Measurements from ENCODE around the gene PDX1. TPM values are rescaled to one million over a fixed set of nuclear protein-coding genes. Genes with fewer than 3 reads are reported as not detected.

PDX1 gene
- total RNA-seq, 2 experiments from 2014 or later: not detected

DNA sequence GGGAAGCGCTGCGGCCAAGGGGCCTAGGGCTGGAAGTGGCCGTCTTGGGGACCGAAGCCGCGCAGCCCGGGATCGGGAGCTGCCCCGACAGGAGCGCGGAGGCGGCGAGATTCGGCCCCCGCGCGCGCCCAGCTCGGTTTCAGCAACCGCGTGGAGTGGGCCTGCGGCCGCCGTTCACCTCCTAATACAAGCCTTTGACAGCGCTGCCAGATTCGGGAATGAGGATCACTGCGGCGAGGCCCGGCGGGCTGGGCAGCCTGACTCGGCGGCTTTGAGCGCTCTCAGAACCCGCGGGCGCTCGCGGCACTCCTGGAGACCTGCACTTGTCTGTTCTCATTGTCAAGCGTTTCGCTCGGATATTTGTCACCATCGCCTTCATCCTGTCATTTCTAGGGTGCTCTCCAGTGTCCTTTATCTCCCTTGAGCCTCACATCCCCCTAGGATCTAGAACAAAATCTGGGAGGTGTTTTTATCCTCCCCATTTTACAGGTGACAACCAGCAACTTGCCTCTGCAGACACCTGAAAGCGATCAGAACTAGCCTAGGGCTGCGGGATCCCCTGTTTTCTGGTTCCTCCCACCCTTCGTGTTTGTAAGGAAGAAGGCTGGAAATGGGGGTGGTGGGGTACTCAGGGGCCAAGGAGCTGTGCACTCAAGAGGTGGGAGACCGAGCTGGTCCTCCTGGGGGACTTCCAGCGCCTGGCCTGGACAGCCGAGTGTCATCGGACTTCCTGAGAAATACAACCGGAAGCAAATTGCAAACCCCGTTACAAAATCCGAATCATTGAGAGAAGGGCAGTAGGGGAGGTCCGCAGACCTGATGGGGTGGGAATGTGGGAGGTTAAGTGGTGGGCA is 50.8 kb downstream of the PDX1 start:
- H3K27ac ChIP-seq (ENCODE audit: low read depth, low read length, poor library complexity, severe bottlenecking): no peak overlapping the region
- ChIA-PET POLR2A (no interaction called here), CTCF (ENCODE audit: unreplicated experiment) (no interaction called here)
- no peak for DNase-seq (ENCODE audit: low spot score)
- H3K9me2 ChIP-seq (ENCODE audit: insufficient read depth, low read length): no peaks in the 10 kb centered on the region
- no peak overlapping the region for H2AFZ ChIP-seq (ENCODE audit: low read length)
- H4K20me1 ChIP-seq (ENCODE audit: insufficient read depth, low read length): no peaks in the 10 kb centered on the region
- H3K4me3 ChIP-seq (ENCODE audit: low read depth, low read length, poor library complexity, severe bottlenecking): no peak overlapping the region
- H3K79me2 ChIP-seq (ENCODE audit: insufficient read depth, low read depth, low read length): no peaks in the 10 kb centered on the region
- no peak overlapping the region for H3K4me2 ChIP-seq (ENCODE audit: low read length)
- BruUV-seq (replicated peaks): no TSS peak
- TF ChIP-seq, protein P1, sequence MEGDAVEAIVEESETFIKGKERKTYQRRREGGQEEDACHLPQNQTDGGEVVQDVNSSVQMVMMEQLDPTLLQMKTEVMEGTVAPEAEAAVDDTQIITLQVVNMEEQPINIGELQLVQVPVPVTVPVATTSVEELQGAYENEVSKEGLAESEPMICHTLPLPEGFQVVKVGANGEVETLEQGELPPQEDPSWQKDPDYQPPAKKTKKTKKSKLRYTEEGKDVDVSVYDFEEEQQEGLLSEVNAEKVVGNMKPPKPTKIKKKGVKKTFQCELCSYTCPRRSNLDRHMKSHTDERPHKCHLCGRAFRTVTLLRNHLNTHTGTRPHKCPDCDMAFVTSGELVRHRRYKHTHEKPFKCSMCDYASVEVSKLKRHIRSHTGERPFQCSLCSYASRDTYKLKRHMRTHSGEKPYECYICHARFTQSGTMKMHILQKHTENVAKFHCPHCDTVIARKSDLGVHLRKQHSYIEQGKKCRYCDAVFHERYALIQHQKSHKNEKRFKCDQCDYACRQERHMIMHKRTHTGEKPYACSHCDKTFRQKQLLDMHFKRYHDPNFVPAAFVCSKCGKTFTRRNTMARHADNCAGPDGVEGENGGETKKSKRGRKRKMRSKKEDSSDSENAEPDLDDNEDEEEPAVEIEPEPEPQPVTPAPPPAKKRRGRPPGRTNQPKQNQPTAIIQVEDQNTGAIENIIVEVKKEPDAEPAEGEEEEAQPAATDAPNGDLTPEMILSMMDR (conservative IDR thresholded peaks at IDR 0.05; ENCODE audit: low read length): no peak
- TF ChIP-seq EZH2phosphoT487 (IDR thresholded peaks at IDR 0.05; ENCODE audit: borderline replicate concordance, low read depth, low read length): no peak
- H3K36me3 ChIP-seq (ENCODE audit: insufficient read depth, low read length): no peaks in the 10 kb centered on the region
- H3K9me3 ChIP-seq (ENCODE audit: low read length): no peaks in the 10 kb centered on the region
- intact Hi-C loops (cut with micrococcal nuclease; ENCODE audit: unreplicated experiment): no loop called here
- H3K4me1 ChIP-seq (ENCODE audit: insufficient read depth, low read length, poor library complexity, severe bottlenecking): no peaks in the 10 kb centered on the region

DNA sequence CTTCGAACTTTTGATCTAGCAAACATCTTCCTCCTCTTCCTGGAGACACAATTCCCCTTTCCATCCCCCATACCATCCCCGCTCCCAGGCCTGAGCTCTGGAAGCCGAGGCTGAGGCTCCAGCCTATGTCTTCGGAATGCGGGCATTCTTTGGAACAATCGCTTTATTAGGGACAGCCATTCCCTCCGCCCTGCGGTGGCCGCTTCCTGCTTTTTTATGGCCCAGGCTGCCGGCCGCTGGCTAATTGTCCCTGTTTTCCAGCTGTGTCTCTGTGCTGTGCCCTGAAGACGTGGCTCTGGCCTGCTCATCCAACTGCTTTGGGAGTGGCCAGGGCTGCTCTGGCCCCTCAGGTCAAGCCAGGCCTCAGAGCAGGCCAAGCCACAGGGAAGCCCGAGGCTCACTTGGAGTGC is 51.4 kb downstream of the PDX1 start:
- Histone ChIP-seq H3K4me3 (ENCODE audit: low read depth, low read length, poor library complexity, severe bottlenecking) (no peak overlapping the region), H4K20me1 (ENCODE audit: insufficient read depth, low read length) (no peaks in the 10 kb centered on the region), H3K4me2 (ENCODE audit: low read length) (no peak overlapping the region), H3K27ac (ENCODE audit: low read depth, low read length, poor library complexity, severe bottlenecking) (no peak overlapping the region), H3K79me2 (ENCODE audit: insufficient read depth, low read depth, low read length) (no peaks in the 10 kb centered on the region), H3K36me3 (ENCODE audit: insufficient read depth, low read length) (no peaks in the 10 kb centered on the region), H3K9me3 (ENCODE audit: low read length) (no peaks in the 10 kb centered on the region), H3K9me2 (ENCODE audit: insufficient read depth, low read length) (no peaks in the 10 kb centered on the region), H2AFZ (ENCODE audit: low read length) (no peak overlapping the region), H3K4me1 (ENCODE audit: insufficient read depth, low read length, poor library complexity, severe bottlenecking) (no peaks in the 10 kb centered on the region)
- intact Hi-C loops (cut with micrococcal nuclease; ENCODE audit: unreplicated experiment): no loop called here
- TF ChIP-seq, protein P1 (conservative IDR thresholded peaks at IDR 0.05; ENCODE audit: low read length): no peak
- no peak for TF ChIP-seq EZH2phosphoT487 (IDR thresholded peaks at IDR 0.05; ENCODE audit: borderline replicate concordance, low read depth, low read length)
- BruUV-seq (replicated peaks): no TSS peak
- DNase-seq (ENCODE audit: low spot score): no peak
- ChIA-PET CTCF (ENCODE audit: unreplicated experiment) (no interaction called here), POLR2A (no interaction called here)

DNA sequence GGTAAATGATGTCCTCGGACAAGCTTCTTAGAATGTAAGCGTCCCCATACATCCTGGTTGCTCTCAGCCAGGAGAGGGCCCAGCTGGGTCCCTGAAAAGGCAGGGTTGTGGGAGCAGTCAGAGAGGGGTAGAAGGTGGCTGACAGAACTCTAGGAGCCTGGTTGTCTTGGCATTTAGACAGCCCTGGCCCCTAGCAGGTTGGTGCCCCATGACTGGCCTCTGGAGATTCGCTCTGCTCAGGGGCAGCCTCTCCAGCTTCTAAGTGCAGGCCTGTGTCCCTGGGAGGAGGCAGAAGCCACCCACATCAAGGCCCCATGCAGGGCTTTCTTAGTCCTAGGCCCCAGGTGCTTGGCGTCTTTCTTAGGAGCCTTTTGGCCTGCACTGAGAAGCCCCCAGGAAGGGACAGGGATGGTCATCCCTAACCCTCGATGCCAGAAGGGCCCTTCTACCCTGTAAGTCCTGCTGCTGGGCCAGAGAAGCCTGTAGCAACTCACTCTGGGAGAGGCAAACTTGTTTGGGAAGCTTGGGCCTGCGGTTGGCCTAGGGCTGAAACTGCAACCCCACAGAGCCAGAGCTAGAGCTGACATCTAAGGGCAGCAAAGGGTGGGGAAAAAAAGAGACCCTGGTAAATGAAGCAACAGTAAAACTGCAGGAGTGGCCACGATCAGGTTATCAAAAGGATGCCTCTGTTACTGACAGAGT is 52.1 kb downstream of the PDX1 start:
- Histone ChIP-seq H3K36me3 (ENCODE audit: insufficient read depth, low read length) (no peaks in the 10 kb centered on the region), H3K27ac (ENCODE audit: low read depth, low read length, poor library complexity, severe bottlenecking) (no peak overlapping the region), H3K79me2 (ENCODE audit: insufficient read depth, low read depth, low read length) (no peaks in the 10 kb centered on the region), H4K20me1 (ENCODE audit: insufficient read depth, low read length) (no peaks in the 10 kb centered on the region), H3K4me3 (ENCODE audit: low read depth, low read length, poor library complexity, severe bottlenecking) (no peak overlapping the region), H3K9me3 (ENCODE audit: low read length) (no peaks in the 10 kb centered on the region), H3K4me2 (ENCODE audit: low read length) (no peak overlapping the region), H3K4me1 (ENCODE audit: insufficient read depth, low read length, poor library complexity, severe bottlenecking) (no peaks in the 10 kb centered on the region), H2AFZ (ENCODE audit: low read length) (no peak overlapping the region), H3K9me2 (ENCODE audit: insufficient read depth, low read length) (no peaks in the 10 kb centered on the region)
- no peak for TF ChIP-seq EZH2phosphoT487 (IDR thresholded peaks at IDR 0.05; ENCODE audit: borderline replicate concordance, low read depth, low read length)
- TF ChIP-seq, protein P1 (conservative IDR thresholded peaks at IDR 0.05; ENCODE audit: low read length): no peak
- no peak for DNase-seq (ENCODE audit: low spot score)
- POLR2A ChIA-PET: no interaction called here
- intact Hi-C loops (cut with micrococcal nuclease; ENCODE audit: unreplicated experiment): no loop called here
- no TSS peak for BruUV-seq (replicated peaks)
- CTCF ChIA-PET (ENCODE audit: unreplicated experiment): no interaction called here
